ENCODE measurements around the gene SVOPL.

SVOPL gene

DNA sequence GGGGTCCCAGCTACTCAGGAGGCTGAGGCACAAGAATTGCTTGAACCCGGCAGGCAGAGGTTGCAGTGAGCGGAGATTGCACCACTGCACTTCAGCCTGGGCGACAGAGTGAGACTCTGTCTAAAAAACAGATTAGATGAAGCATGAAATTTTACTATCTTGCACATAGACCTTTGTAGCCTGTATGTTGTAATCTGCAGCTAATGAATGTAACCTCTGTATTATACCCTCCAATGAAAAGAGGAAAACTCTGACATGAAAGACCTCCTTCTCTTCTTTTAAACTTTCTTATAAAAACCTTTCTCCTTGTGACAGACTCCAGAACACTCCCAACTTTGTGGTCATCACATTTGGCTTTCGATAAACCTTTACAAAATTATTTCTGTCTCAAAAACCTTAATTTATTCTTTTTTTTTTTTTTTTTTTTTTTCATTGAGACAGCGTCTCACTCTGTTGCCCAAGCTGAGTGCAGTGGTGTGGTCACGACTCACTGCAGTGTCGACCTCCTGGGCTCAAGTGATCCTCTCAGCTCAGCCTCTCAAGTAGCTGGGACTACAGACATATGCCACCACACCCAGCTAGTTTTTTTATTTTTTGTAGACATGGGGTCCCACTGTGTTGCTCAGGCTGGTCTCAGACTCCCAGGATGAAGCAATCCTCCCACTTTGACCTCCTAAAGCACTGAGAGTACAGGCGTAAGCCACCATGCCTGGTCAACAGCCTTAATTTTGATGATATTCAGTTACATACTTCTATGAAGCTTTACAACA, 97.4 kb downstream of the SVOPL start:
- DNase-seq: no peak

DNA sequence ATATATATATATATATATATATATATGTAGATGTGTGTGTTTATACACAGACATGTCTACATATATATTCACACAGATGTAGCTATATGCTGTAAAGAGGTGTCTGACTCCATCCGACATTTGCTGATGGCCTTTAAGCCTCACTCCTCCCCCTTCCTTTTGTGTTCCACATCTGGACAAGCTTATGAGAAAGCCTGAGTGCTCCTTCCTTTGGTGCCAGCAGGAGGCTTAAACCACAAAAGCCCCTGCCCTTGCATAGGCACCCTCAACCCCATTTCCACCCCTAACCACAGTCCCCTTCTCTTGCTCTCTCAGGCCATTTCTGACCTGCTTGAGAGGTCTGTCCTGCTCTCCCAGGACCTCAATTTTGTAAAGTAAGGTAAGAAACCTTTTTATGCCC, 98.7 kb downstream of the SVOPL start:
- DNase-seq: no peak

DNA sequence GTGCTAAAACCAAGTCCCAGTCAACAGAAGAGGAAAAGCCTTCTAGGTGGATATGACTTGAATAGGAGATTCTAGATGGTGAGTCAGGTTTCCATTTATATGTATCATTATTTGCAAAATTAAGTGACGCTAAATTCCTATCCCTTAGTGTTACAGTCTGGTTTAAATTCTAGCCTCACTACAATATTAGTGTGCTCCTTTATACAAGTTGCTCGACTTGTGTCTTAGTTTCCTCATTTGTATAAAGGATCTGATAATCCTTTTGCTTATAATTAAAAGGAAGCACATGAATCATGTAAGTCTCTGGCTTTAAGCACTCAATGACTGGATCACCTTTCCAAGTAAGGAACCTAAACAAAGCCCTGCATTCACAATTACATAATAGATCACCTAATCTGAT, 105.7 kb downstream of the SVOPL start:
- DNase-seq: no peak

DNA sequence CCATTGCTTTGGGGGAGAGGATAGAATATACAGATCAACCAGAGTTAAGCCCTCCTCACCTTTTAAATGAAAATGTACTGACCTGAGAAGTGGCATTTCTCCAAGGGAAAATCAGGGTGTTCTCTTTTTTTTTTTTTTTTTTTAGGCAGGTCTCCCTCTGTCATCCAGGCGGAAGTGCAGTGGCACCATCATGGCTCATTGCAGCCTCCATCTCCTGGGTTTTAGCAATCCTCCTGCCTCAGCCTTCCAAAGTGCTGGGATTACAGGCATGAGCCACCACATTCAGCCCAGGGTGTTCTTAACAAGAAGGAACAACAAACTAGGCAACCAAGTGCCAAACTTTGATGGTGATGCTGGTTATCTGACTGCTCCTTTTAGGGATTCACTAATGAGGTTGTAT, 111.0 kb downstream of the SVOPL start:
- DNase-seq: no peak

DNA sequence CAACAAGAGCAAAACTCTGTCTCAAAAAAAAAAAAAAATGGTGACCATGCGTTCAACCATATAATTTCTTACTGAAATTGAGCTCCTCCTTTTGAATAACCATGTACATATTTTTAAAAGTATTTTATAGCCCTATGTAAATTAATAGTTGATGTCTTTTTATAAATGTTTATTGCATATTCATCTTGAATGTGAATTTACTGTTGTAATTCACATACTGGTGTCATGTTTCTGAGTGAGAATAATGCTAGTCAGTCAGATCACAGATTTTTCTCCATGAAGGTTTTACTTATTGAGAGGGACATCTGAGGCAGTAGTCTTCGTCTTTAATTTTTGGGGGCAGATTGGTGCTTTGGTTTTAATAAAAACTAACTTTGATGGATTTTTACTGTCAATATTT, 112.2 kb downstream of the SVOPL start:
- no peak for DNase-seq

DNA sequence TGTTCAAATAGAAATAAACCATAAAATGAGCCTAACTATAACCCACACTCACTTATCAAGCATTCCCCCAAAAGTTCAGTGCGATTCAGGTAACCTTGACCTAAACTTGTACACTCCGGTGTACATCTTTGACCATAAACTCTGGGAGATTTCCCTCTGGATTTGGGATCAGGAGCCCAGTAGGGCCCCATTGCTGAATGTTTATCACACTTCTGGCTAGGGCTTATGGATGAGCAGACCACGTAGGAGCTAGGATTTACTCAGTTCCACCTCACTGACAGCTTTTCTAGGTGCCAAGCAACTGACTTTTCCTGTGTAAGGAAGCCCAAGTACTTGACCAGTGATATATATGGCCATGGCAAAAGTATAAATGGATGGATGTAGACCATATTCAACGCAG, 113.7 kb downstream of the SVOPL start:
- DNase-seq: no peak

DNA sequence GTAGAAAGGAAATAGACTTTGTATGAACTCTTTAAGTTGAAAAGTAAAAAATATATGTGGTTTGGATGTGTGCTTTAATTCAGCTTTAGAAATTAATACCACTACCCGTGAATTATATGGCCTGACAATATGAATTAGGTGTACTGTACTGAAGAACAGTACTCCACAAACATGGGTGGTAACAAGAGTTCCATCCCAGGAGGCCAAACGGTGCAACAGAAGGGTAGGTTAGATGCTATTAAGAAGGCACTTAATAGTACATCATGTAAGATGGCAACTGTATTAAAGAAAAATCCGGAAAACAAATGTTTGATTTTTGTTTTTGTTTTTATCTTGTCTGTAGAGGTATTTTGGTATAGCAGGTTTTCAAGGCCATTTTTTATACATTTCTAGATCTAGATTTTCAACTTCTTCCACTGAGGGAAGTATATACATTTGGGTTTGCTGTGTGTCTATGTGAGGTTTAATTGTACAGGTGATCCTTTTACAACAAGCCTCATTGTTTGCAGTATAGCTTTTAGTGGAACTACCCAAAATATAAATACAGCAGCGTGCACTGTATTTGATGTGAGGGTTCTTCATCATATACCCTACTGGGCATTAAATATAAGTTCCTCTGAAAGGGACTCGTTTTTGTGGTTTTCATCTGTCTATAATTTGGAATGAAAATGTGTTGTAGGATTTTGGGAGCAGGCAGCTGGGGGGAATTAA, 115.7 kb downstream of the SVOPL start:
- no peak for DNase-seq

DNA sequence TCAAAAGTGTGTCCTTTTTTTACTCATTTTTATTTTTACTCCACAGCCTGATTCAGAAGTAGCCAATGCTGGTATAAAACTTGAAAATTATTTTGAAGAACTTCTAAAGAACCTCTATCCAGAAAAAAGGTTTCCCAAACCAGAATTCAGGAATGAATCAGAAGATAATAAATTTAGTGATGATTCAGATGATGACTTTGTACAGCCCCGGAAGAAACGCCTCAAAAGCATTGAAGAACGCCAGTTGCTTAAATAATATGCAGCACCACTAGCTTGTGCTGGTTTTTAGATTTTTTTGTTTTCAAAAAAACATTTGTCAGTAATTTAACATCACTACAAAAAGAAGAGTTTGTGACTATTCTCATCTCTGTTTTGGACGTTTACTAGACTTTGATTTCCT, 116.5 kb downstream of the SVOPL start:
- no peak for DNase-seq

DNA sequence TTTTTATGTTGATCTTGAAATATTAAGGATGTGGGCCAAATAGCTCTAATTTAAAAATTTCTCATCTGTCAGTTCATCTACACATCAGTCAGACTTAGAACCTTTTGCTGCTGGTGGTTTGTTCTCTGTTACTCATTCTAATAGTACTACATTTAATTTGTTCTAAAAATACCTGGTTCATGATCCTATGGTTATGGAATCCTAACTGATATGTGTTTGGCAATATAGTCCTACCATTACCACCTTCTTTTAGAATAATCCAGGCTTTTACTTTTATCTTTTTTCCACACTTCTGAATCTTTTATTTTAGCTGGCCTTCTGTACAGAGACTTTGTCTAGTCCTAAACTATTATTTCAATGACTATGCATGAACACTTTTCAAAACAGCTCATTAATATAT, 116.9 kb downstream of the SVOPL start:
- DNase-seq: no peak

DNA sequence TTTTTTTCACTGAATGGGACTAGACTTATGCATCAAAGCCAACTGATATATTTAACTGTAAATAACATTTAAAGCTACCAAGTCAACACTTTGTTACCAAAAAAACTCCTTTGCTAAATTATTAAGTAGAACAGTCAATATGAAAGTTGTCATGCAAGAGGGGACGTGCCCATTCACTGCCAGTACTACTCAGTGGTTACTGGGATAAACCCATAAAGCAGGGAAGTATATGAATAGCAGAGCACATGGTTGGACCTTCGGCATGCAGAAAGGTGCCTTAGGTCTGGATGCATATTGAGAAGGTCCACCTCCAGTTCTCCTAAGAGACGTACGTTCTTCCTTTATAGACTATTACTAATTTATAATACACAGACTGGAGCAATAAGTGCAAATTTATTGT, 120.1 kb downstream of the SVOPL start:
- no peak for DNase-seq

DNA sequence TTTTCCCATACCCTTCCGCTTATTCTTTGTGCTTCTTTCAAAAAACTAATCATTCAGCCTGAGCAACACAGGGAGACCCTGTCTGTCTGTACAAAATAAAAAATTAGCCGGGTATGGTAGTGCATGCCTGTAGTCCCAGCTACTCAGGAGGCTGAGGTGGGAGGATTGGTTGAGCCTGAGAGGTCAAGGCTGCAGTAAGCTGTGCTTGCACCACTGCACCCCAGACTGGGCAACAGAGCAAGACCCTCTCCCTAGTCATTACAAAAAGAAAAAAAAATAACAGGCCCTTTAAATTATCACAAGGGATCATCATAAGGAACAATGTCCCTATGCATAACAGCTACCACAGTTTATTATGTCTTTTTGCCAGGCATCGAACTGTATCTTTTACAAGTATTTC, 121.5 kb downstream of the SVOPL start:
- no peak for DNase-seq

DNA sequence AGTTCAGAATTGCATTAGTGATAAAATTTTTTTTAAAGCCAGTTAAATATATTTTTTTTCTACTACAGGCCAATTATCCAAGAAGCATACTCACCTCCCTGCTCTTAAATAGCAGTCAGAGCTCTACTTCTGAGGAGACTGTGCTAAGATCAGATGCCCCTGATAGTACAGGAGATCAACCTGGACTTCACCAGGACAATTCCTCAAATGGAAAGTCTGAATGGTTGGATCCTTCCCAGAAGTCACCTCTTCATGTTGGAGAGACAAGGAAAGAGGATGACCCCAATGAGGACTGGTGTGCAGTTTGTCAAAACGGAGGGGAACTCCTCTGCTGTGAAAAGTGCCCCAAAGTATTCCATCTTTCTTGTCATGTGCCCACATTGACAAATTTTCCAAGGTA, 122.0 kb downstream of the SVOPL start:
- DNase-seq: no peak

DNA sequence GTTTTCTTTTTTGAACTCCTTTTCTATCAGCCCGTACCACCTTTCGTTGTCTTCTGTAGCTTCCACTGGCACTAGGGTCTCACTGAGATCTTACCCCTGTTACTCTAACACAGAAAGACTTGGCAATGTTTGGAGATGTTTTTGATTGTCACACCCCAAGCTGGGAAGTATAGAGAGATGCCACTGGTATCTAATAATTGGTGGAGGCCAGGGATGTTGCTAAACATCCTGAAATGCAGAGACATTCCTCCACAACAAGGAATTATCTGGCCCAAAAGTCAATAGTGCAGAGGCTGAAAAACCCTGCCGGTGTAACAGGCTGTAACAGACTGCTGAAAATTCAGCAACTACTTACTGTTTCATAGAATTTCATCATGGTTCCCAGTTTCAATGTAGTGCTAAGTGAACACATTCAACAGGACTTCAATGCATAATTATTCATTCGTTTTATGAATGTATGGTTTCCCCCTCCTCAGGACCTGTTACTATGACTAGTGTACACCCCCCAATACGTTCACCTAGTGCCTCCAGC, 125.2 kb downstream of the SVOPL start:
- DNase-seq: no peak

DNA sequence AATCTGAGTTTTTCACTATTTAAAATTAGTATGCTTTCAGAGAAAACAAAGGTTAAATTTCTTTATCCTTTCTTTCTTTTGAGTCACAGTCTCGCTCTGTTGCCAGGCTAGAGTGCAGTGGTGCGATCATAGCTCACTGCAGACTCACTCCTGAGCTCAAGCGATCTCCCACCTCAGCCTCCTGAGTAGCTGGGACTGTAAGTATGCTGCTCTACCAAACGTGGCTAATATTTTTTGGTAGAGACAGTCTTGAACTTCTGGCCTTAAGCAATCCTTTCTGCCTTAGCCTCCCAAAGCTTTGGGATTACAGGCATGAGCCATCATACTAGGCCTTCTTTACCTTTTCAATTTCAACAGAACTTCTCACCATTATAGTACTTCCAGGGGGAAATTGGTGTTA, 127.4 kb downstream of the SVOPL start:
- no peak for DNase-seq

DNA sequence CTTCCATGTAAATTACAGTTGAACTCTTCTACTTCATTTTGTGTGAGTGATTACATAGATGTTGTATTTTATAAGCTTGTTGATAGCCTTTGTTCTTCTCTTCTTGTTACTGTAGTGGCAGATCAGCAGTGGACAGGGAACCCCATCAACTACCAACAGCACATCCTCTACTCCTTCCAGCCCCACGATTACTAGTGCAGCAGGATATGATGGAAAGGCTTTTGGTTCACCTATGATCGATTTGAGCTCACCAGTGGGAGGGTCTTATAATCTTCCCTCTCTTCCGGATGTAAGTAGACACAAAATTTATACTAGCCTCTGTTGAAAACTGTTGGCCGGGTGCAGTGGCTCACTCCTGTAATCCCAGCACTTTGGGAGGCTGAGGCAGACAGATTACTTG, 130.4 kb downstream of the SVOPL start:
- DNase-seq: no peak

DNA sequence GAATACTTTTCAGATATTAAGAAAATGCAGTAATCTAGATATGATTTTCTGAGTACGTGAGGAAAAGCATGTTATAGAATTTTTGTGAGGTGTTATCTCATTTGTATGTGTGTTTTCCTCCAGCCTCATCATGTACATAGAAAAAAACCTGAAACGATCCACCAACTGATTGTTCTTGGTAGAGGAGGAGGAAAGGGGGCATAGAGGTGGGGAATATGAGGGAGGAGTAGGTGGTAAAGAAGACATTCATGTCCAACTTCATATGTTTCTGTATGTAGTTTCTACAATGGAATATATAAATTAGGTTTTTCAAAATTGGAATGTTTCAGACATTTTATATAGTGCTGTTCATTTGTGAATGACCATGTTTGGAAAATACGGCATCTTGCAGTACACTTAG, 131.7 kb downstream of the SVOPL start:
- no peak for DNase-seq

DNA sequence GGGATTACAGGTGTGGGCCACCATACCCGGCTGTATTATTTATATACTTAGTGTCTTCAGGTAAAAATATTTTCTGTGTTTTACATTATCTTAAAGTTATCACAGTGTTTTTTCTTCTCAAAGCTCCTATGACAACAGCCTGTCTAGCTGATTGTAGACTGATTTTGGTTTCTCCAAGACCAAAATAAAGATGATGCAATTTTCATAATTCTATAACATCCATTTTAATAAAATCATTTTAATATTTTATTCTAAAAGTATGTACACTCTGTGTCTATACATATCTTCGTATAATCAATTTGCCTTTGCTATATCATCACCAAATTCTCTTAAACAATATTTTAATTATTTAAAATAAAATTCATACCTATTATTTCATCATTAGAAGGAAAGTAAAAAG, 132.5 kb downstream of the SVOPL start:
- no peak for DNase-seq

DNA sequence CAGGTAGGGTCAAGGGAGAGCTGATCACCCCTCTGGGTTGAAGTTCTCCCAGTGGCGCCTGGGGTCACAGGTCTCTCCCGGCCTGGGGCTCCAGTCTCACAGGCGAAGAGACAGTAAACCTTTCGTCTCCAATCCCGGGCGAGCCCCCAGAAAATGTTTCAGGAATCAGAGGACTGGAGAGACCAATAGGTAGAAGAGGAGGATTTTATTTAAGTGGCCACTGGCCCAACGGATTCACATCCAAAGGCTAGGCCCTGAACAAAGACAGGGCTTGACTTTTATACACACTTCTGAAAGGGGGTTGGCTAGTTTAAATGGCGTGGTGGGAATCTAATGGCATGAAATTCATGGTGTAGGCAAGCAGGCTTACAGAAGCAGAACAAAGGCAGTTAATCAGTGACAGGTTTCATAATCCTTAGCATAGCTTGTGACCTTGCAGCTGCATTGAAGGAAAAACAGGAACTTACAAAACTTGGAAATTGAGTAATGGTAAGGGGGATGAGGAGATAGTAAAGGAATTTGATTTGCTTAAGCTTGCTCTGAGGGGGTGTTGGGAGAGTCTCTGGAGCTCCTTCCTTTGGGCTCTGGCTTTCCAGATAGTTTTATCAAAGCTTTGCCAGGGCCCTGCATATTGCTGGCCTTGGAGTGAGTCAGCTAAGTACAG, 135.6 kb downstream of the SVOPL start:
- peak in 1 of 5 experiments; percentile 24 for DNase-seq

DNA sequence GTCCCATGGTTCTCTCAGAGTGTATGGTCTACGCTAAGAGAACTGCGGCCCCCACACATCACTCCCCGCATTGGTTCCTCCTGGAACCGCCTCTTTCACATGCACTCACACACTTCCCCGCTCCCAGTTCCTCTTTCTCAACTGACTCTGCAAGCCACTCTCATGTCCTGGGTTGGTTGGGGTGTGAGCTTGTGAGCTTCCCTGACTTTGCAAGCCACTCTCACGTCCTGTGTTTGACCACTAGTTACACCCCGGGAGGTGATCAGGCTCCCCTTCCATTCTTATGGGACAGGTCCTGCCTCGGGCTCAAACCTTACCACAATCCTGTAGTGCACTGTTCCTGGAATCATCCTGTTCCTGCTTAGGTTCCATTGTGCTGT, 136.1 kb downstream of the SVOPL start:
- no peak for DNase-seq

DNA sequence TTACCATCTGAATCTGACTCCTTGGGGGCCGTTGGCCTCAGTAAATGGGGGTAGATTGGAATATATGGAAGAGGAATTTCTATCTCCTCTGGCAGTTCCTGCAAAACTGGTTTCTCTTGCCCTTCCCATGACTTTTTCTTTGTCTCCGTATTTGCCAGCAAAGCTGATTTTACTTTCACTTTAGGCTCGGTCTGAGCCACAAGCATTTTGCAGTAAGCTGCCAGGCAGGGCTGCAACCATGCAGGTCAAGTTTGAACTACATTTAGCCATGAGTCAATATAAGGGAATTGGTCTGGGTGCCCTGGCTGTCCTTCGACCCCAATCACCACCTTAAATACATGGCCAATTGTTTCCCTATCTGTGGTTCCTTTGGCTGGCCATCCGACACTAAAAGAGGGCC, 136.8 kb downstream of the SVOPL start:
- DNase-seq: no peak

DNA sequence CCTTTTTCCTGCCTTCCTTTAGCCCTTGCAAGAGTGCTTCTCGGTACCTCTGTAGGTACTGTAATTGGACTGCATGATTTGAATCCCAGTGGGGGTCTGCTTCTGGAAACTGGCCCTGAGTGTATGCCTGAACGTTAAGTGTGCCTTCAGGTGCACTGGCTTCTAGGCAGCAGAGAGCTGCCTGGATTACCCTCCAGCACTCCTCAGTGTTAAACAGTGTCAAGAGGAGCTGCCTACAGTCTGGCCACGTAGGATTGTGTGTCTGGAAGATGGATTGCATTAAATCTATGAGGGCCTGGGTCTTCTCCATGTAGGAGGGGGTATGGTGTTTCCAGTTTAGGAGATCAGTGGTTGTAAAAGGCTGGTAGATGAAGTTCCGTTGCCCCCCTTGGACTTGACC, 137.4 kb downstream of the SVOPL start:
- no peak for DNase-seq

DNA sequence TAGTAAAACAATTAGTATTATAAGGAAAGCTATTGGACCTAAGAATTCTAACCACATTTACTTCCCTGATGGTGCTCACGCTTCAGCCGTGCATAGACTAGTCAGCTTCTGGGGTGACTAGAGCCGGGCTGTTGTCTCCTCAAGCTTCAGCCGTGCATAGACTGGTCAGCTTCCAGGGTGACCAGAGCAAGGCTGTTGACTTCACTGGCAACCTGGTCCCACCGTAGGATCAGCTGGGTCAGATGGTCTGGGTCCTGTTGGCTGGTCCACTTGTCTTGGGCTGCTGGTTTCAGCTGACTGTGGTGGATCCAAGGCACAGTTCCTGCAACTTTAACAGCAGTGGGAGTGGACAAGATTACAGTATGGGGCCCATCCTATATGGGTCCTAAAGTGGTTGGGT, 141.7 kb downstream of the SVOPL start:
- no peak for DNase-seq

DNA sequence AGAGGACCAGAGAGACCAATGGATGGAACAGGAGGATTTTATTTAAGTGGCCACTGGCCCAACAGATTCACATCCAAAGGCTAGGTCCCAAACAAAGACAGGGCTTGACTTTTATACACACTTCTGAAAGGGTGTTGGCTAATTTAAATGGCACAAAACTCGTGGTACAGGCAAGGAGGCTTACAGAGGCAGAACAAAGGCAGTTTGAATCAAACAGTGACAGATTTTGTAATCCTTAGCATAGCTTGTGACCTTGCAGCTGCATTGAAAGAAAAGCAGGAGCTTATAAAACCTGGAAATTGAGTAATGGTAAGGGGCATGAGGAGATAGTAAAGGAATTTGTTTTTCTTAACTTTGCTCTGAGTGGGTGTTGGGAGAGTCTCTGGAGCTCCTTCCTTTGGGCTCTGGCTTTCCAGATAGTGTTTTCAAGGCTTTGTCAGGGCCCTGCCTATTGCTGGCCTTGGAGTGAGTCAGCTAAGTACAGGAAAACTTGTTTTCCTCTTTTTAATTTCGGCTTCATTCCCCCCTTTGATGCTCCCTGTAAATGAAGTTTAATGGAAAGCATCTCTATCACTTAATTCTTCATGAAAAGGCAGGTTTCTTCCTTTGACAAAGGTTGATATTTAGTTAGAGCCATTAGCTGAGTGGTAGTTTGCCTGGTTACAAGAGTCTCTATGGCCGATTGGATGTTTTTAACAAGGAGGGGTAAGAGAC, 144.2 kb downstream of the SVOPL start:
- DNase-seq: peak in 1 of 5 experiments; percentile 3

Data from T-helper 2 cell (primary cell).